ENCODE data around the gene C1QTNF4.
"Not testable (repeated sequence)": the region's sequence is repeated elsewhere in the genome, so short reads cannot be mapped to it uniquely, and the experiment has no call there.

C1QTNF4 gene

GRCh38 chr11:47564933-47565339 is 29.3 kb downstream of the C1QTNF4 start:
- DNase-seq = no peak

DNA sequence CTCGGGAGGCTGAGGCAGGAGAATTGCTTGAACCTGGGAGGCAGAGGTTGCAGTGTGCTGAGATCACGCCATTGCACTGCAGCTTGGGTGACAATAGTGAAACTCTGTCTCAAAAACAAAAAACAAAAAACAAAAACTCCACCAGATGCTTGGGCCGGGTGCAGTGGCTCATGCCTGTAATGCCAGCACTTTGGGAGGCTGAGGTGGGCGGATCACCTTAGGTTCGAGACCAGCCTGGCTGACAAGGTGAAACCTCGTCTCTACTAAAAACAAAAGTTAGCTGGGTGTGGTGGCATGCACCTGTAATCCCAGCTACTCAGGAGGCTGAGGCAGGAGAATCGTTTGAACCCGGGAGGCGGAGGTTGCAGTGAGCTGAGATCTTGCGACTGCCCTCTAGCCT is 29.8 kb downstream of the C1QTNF4 start:
- not testable (repeated sequence) for DNase-seq

GRCh38 chr11:47562393-47562792 is 31.8 kb downstream of the C1QTNF4 start:
- DNase-seq = not testable (repeated sequence)

- no peak for DNase-seq
Measured at GRCh38 chr11:47560426-47560825, 33.8 kb downstream of the C1QTNF4 start.

- no peak for DNase-seq
Measured at GRCh38 chr11:47558695-47559094, 35.5 kb downstream of the C1QTNF4 start.

- DNase-seq = not testable (repeated sequence)
Measured at GRCh38 chr11:47557004-47557403, 37.2 kb downstream of the C1QTNF4 start.

- DNase-seq = peak; percentile 70
Measured at GRCh38 chr11:47553406-47553743, 40.8 kb downstream of the C1QTNF4 start.

GRCh38 chr11:47552566-47553405 is 41.4 kb downstream of the C1QTNF4 start, which contains the start of gene CELF1:
Gene CELF1 (minus strand): TSS chr11:47553132. CDS start chr11:47499523, 53,609 bp downstream.
- peak; percentile 86 for DNase-seq

DNA sequence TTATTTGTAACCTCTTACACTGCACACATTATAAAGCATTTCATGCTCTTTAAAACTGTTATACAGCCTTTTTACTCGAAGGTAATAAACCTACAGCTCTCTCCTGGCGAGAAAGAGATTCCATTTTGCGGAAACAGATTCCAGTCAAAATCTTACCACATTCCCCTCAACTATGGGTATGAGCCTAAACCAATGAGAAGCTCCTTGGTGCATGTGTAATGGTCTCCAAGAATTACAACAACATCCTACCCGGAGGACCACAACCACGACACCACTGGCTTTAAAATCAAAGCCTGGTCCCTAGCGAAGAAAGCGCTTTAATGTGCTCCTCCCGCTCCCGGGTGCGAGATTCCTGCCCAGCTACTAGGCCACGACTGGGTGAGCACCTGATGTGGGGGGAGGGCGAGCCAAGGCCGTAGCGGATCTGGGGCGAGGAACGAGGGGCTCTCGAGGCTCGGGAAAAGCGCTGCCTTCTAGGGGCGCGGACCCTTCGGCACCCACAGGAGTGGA is 42.1 kb downstream of the C1QTNF4 start:
- DNase-seq = no peak

DNA sequence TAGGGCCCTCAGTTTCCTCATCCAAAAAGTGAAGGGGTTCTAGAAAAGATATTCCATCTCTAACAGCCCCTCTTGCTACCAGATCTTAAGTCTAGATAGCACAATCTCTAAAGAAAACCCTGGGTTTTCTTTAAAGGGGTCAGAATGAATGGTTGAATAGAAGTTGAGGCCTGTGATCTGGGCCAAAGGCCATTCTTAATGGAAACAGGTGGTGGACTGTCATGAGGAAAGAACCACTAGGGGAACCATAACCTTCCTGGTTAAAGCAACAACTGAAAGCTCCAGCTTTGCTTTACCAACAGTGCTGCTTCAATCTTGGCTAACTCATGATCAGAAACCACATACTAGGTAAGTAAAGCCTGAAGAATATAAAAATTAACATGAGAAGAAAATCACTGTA is 43.1 kb downstream of the C1QTNF4 start:
- DNase-seq = no peak

DNA sequence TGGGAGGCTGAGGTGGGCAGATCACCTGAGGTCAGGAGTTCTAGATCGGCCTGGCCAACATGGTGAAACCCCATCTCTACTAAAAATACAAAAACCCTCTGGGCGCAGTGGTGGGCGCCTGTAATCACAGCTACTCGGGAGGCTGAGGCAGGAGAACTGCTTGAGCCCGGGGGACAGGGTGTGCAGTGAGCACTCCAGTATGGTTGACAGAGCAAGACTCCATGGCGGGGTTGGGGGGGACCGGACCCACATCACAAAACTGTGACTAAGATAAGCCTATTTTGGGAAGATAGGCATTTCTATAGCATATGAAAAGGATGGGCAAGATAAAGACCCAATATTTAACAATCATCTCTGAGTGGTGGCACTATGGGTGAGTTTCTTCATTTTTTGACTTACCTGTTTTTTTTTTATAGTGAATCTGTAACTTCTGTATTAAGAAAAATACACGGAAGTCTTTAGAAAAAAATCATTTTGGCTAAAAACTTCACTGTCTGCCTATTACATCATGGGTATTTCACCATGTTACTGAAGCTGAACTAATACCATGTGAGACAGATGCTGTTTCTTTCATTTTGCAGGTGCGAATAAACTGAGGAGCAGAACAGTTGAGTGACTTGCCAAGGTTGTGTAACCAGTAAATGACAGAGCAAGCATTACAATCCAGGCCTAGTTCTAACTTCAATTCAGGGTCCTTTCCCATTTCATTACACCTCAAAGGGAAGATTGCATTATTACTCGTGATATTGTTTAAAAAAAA is 43.7 kb downstream of the C1QTNF4 start:
- no peak for DNase-seq

- DNase-seq = not testable (repeated sequence)
Measured at GRCh38 chr11:47546274-47546673, 47.9 kb downstream of the C1QTNF4 start.

GRCh38 chr11:47545298-47545697 is 48.9 kb downstream of the C1QTNF4 start:
- DNase-seq = no peak

- DNase-seq = no peak
Measured at GRCh38 chr11:47541070-47541469, 53.1 kb downstream of the C1QTNF4 start.

GRCh38 chr11:47539681-47540039 is 54.6 kb downstream of the C1QTNF4 start:
- no peak for DNase-seq
